WTC11 (cell line): Measurements from ENCODE around the gene EEFSEC.

Experiments used
- CREB1 ChIP-seq: sonication (generic); formaldehyde crosslinking; IDR thresholded peaks from 2 replicates; pipeline ENCODE4 v1.8.0; 2023; ENCODE audit warnings: mild to moderate bottlenecking, missing genetic modification reagents
- TEAD4 ChIP-seq: sonication (generic); formaldehyde crosslinking; IDR thresholded peaks from 2 replicates; pipeline ENCODE4 v1.8.0; 2022; ENCODE audit warnings: mild to moderate bottlenecking, missing genetic modification reagents
- ZNF317 ChIP-seq: sonication (generic); formaldehyde crosslinking; IDR thresholded peaks from 2 replicates; pipeline ENCODE4 v1.8.1; 2023; ENCODE audit warnings: low read depth, mild to moderate bottlenecking, moderate library complexity, missing genetic modification reagents, borderline replicate concordance
- TF ChIP-seq, protein P1 (sequence below): fragments of 200-600 bp; IDR thresholded peaks from 2 replicates; pipeline ENCODE4 v1.8.0; 2022; ENCODE audit warnings: antibody characterized with exemption
- TF ChIP-seq, protein P2 (sequence below): sonication (generic); formaldehyde crosslinking; IDR thresholded peaks from 2 replicates; pipeline ENCODE4 v1.8.0; 2022; ENCODE audit warnings: mild to moderate bottlenecking, missing genetic modification reagents
- TF ChIP-seq, protein P3 (sequence below): sonication (generic); formaldehyde crosslinking; conservative IDR thresholded peaks from 2 replicates; pipeline ENCODE4 v1.8.1; 2022; ENCODE audit warnings: mild to moderate bottlenecking, missing genetic modification reagents
- TF ChIP-seq, protein P4 (sequence below): sonication (generic); formaldehyde crosslinking; IDR thresholded peaks from 2 replicates; pipeline ENCODE4 v1.8.1; 2023; ENCODE audit warnings: mild to moderate bottlenecking, missing genetic modification reagents, moderate library complexity
- TF ChIP-seq, protein P5 (sequence below): sonication (generic); formaldehyde crosslinking; IDR thresholded peaks from 2 replicates; pipeline ENCODE4 v1.8.1; 2023; ENCODE audit warnings: mild to moderate bottlenecking, moderate library complexity, missing genetic modification reagents
- TF ChIP-seq, protein P6 (sequence below): sonication (generic); formaldehyde crosslinking; IDR thresholded peaks from 2 replicates; pipeline ENCODE4 v1.8.0; 2022; ENCODE audit warnings: missing genetic modification reagents
- TF ChIP-seq, protein P7 (sequence below): sonication (generic); formaldehyde crosslinking; IDR thresholded peaks from 2 replicates; pipeline ENCODE4 v1.8.1; 2023; ENCODE audit warnings: mild to moderate bottlenecking, missing genetic modification reagents, moderate library complexity

DNA sequence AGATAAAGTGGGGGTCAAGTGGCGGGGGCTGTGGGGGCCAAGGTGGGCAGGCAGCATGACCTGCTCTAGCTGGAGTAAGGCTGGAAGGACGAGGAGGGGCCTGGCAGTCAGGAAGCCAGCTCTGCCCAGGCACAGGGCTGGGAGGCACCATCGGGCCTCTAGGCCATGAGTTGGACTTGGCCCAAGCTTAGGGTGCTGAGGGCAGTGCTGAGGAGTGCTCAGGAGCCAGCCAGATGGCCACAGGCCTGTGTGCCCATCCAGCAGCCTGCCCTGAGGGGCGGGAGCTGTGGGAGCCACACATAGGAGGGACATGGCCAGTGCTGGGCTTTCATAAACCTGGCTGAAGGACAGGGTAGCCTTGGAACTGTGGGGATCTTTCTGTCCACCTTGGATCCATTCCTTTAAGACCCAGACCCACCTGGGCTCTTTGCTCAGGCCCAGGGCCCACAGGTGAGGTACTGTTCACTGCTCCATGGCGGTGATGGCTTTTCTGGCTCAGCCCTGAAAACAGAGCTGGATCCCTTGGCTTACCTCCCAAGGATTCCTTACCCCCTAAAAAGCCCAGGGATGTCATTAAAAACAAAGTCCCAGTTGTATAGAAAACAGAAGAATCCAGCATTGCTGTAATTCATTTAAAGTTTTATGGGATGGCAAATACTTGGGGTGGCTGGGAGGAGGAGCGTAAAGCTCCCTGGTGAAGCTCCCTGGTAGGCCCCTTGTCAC is 176.4 kb downstream of the EEFSEC start:
- TF ChIP-seq, protein P1, sequence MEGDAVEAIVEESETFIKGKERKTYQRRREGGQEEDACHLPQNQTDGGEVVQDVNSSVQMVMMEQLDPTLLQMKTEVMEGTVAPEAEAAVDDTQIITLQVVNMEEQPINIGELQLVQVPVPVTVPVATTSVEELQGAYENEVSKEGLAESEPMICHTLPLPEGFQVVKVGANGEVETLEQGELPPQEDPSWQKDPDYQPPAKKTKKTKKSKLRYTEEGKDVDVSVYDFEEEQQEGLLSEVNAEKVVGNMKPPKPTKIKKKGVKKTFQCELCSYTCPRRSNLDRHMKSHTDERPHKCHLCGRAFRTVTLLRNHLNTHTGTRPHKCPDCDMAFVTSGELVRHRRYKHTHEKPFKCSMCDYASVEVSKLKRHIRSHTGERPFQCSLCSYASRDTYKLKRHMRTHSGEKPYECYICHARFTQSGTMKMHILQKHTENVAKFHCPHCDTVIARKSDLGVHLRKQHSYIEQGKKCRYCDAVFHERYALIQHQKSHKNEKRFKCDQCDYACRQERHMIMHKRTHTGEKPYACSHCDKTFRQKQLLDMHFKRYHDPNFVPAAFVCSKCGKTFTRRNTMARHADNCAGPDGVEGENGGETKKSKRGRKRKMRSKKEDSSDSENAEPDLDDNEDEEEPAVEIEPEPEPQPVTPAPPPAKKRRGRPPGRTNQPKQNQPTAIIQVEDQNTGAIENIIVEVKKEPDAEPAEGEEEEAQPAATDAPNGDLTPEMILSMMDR = no peak
- TF ChIP-seq, protein P2, sequence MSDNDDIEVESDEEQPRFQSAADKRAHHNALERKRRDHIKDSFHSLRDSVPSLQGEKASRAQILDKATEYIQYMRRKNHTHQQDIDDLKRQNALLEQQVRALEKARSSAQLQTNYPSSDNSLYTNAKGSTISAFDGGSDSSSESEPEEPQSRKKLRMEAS (CRISPR knock-in tag) = no peak
- TF ChIP-seq, protein P3, sequence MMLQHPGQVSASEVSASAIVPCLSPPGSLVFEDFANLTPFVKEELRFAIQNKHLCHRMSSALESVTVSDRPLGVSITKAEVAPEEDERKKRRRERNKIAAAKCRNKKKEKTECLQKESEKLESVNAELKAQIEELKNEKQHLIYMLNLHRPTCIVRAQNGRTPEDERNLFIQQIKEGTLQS (CRISPR knock-in tag) = no peak
- TF ChIP-seq CREB1 (no peak), ZNF317 (CRISPR knock-in tag) (no peak), TEAD4 (CRISPR knock-in tag) (no peak)
- TF ChIP-seq, protein P4, sequence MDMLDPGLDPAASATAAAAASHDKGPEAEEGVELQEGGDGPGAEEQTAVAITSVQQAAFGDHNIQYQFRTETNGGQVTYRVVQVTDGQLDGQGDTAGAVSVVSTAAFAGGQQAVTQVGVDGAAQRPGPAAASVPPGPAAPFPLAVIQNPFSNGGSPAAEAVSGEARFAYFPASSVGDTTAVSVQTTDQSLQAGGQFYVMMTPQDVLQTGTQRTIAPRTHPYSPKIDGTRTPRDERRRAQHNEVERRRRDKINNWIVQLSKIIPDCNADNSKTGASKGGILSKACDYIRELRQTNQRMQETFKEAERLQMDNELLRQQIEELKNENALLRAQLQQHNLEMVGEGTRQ (CRISPR knock-in tag) = no peak
- TF ChIP-seq, protein P5, sequence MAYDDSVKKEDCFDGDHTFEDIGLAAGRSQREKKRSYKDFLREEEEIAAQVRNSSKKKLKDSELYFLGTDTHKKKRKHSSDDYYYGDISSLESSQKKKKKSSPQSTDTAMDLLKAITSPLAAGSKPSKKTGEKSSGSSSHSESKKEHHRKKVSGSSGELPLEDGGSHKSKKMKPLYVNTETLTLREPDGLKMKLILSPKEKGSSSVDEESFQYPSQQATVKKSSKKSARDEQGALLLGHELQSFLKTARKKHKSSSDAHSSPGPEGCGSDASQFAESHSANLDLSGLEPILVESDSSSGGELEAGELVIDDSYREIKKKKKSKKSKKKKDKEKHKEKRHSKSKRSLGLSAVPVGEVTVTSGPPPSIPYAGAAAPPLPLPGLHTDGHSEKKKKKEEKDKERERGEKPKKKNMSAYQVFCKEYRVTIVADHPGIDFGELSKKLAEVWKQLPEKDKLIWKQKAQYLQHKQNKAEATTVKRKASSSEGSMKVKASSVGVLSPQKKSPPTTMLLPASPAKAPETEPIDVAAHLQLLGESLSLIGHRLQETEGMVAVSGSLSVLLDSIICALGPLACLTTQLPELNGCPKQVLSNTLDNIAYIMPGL (CRISPR knock-in tag) = no peak
- TF ChIP-seq, protein P6, sequence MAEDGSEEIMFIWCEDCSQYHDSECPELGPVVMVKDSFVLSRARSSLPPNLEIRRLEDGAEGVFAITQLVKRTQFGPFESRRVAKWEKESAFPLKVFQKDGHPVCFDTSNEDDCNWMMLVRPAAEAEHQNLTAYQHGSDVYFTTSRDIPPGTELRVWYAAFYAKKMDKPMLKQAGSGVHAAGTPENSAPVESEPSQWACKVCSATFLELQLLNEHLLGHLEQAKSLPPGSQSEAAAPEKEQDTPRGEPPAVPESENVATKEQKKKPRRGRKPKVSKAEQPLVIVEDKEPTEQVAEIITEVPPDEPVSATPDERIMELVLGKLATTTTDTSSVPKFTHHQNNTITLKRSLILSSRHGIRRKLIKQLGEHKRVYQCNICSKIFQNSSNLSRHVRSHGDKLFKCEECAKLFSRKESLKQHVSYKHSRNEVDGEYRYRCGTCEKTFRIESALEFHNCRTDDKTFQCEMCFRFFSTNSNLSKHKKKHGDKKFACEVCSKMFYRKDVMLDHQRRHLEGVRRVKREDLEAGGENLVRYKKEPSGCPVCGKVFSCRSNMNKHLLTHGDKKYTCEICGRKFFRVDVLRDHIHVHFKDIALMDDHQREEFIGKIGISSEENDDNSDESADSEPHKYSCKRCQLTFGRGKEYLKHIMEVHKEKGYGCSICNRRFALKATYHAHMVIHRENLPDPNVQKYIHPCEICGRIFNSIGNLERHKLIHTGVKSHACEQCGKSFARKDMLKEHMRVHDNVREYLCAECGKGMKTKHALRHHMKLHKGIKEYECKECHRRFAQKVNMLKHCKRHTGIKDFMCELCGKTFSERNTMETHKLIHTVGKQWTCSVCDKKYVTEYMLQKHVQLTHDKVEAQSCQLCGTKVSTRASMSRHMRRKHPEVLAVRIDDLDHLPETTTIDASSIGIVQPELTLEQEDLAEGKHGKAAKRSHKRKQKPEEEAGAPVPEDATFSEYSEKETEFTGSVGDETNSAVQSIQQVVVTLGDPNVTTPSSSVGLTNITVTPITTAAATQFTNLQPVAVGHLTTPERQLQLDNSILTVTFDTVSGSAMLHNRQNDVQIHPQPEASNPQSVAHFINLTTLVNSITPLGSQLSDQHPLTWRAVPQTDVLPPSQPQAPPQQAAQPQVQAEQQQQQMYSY = no peak
- TF ChIP-seq, protein P7, sequence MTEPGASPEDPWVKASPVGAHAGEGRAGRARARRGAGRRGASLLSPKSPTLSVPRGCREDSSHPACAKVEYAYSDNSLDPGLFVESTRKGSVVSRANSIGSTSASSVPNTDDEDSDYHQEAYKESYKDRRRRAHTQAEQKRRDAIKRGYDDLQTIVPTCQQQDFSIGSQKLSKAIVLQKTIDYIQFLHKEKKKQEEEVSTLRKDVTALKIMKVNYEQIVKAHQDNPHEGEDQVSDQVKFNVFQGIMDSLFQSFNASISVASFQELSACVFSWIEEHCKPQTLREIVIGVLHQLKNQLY (CRISPR knock-in tag) = no peak
